Fibroblast of the aortic adventitia (primary cell): ENCODE data around the gene TMEM72. TPM values are rescaled to one million over a fixed set of nuclear protein-coding genes. Genes with fewer than 3 reads are reported as not detected.

Experiments used
- DNase-seq: peaks from one replicate; pipeline ENCODE4 v3.0.0-alpha.2; 2010; ENCODE audit warnings: low read depth
- H3K4me3 ChIP-seq: 2 replicates; pipeline ENCODE4 v1.5.1; 2011; ENCODE audit warnings: low read depth, mild to moderate bottlenecking, control low read depth, low read length, moderate library complexity
- total RNA-seq: library from RNA; depleted of rRNA; stranded (reverse); fragments of >200 nt; gene quantifications from 2 replicates; pipeline ENCODE4 v1.2.3, GENCODE V29; 2012; ENCODE audit warnings: low replicate concordance
- TF ChIP-seq, protein P1 (sequence below): IDR thresholded peaks from 2 replicates; pipeline ENCODE4 v1.5.1; 2011; ENCODE audit warnings: mild to moderate bottlenecking, low read length, control low read depth, inconsistent platforms; ENCODE audit not compliant: insufficient read depth

TMEM72 gene
- total RNA-seq, 1 donor: not detected

DNA sequence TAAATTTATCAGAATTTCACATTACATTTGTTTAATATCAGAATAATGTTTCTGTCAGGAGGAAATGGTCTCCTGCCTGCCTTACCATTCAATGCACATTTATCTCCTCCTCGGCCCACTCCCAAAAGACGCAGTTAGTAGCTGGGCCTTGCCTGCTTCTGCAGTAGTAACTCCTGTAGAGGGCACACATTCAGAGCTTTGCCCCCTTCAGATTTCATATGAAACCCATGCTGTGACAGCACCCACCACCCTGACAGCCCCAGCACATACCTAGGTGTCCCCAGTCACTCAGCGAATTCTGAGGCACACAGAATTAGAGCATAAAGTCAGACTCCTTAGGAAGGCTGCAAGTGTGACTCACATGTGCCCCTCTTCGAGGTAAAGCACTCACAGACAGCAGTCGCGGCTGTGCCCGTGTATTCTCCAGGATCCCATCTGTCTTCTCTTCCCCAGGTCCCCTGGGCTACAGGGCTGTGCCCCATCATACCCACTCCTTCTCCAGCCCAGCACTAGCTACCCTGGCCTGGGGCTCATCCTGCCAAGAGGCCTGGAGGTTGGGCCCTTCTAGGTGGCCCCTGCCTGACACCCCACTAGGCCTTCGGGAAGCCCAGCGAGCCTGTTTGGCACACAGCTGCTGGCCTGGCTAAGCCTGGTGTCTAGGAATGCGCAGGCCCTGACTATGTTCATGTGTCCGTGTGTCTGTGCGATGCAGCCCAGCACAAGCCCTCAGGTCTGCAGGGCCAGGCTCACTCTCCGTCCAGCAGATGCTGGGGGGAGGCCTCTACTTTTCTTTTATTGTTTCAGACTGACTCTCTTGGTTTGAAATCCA, 72.1 kb downstream of the TMEM72 start:
- H3K4me3 ChIP-seq: no peak overlapping the region
- TF ChIP-seq, protein P1, sequence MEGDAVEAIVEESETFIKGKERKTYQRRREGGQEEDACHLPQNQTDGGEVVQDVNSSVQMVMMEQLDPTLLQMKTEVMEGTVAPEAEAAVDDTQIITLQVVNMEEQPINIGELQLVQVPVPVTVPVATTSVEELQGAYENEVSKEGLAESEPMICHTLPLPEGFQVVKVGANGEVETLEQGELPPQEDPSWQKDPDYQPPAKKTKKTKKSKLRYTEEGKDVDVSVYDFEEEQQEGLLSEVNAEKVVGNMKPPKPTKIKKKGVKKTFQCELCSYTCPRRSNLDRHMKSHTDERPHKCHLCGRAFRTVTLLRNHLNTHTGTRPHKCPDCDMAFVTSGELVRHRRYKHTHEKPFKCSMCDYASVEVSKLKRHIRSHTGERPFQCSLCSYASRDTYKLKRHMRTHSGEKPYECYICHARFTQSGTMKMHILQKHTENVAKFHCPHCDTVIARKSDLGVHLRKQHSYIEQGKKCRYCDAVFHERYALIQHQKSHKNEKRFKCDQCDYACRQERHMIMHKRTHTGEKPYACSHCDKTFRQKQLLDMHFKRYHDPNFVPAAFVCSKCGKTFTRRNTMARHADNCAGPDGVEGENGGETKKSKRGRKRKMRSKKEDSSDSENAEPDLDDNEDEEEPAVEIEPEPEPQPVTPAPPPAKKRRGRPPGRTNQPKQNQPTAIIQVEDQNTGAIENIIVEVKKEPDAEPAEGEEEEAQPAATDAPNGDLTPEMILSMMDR: no peak
- no peak for DNase-seq

DNA sequence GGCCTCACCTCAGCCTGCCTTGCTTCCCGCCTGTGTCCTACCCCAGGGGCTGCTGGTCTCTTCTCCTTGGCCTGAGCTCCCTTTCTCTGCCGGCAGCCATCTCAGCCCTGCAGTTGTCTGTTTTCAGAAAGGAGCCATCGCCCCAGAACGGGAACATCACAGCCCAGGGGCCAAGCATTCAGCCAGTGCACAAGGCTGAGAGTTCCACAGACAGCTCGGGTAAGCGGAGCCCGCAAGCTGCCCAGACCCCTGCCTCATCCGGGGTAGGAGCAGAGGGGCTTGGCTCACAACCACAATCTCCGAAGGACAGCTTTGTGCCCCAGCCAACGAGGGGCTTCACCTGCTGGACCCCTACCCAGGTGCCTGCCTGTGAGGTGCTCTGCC, 72.8 kb downstream of the TMEM72 start:
- no peak overlapping the region for H3K4me3 ChIP-seq
- no peak for DNase-seq
- TF ChIP-seq, protein P1: no peak

DNA sequence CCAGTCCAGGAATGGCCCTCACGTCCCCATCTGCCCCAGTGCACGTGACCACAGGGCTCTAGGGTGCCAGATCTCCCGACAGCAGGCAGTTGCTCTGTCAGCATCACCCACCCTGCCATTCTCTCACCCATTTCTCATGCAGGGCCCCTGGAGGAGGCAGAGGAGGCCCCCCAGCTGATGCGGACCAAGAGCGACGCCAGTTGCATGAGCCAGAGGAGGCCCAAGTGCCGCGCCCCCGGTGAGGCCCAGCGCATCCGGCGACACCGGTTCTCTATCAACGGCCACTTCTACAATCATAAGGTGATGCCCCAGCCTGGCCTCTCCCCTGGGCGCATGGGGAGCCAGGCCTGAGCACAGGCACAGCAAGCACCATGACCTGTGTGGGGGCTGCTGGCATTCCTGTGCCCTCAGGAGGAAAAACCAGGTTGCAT, 73.5 kb downstream of the TMEM72 start:
- DNase-seq: no peak
- TF ChIP-seq, protein P1: no peak
- no peak overlapping the region for H3K4me3 ChIP-seq

DNA sequence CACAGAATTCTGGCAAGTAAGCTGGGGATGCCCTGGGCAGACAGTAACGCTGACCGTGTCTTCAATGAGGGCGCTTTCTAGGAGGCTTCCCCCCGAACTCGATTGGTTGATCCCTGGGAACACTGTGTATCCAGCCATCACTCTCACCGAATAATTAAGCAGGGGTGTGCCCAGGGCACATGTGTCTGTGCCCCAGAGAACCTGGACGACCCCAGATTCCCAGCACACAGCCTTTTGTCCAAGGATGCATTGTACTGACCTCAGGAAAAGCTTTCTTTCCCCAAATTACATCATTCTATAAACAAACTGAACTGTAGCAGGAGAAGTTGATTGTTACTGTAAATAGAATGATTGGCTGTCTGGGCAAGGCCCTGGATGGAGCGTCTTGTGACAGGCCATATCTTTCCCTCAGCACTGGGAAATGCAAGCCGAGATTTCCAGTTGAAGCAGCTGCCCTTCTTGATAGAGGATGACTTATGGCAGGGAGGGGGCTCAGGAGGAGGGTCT, 74.1 kb downstream of the TMEM72 start:
- DNase-seq: peak; percentile 58
- TF ChIP-seq, protein P1: no peak
- H3K4me3 ChIP-seq: no peak overlapping the region

DNA sequence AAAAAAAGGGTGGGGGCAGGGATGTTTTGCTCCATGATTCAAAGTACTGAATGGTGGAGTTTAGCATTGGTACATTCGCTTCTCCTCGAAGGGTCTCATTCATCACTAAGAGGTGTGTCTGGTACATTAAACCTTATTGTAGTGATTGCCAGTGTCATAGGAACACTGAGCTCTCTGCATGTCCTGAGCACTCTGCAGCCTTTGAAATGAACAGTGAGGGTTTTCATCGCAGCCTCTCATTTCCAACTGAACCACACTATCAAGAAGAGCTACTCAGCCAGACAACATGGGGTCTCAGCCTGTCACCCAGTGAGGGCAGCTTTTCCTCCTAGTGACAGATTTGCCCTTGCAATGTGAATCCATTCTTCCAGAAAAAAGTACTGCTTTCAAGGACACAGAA, 75.0 kb downstream of the TMEM72 start:
- DNase-seq: no peak
- H3K4me3 ChIP-seq: no peak overlapping the region
- TF ChIP-seq, protein P1: no peak

Other genes with a start within 250 kb of the TMEM72 start
- gene RASSF4, start 48.5 kb downstream of the TMEM72 start, total RNA-seq: 1.9 and 3.8 TPM in 2 replicates
- 17.3 and 73.8 TPM in 2 replicates for gene DEPP1, start 67.5 kb downstream of the TMEM72 start, total RNA-seq
- 4.4 and 16.6 TPM in 2 replicates for gene ZNF22, start 89.6 kb downstream of the TMEM72 start, total RNA-seq